Stimulated activated CD8-positive, alpha-beta memory T cell treated with anti-CD3 and anti-CD28 coated beads, Interleukin-4, amount 100 ng/mL, for 4 hours (primary cell): ENCODE results near the gene SLC15A3.
"Not testable (repeated sequence)": the region's sequence is repeated elsewhere in the genome, so short reads cannot be mapped to it uniquely, and the experiment has no call there.

ENCODE experiments used
- DNase-seq, 2 donors: peaks; one replicate each; pipeline ENCODE4 v3.0.0-alpha.2; 2020; ENCODE audit warnings: low read depth in 2 of 2, low spot score in 1 of 2

Gene SLC15A3

GRCh38 chr11:60915248-60915914, 36.6 kb downstream of the SLC15A3 start:
- DNase-seq, result peak; percentile 45 to 64

GRCh38 chr11:60914633-60915247, 37.2 kb downstream of the SLC15A3 start:
- no peak for DNase-seq

GRCh38 chr11:60913793-60914632, 38.0 kb downstream of the SLC15A3 start, which contains the start of gene TMEM109:
TMEM109 (plus strand) TSS chr11:60914158; CDS start chr11:60919694, 5,536 bp downstream.
- DNase-seq, result peak; percentile 72 to 75

GRCh38 chr11:60912851-60913528, 39.0 kb downstream of the SLC15A3 start:
- DNase-seq, result no peak

- no peak for DNase-seq
These were observed 39.6 kb downstream of the SLC15A3 start for GRCh38 chr11:60912223-60912850.

- DNase-seq, result no peak
These were observed 41.1 kb downstream of the SLC15A3 start for GRCh38 chr11:60910711-60911380.

GRCh38 chr11:60910281-60910687, 41.7 kb downstream of the SLC15A3 start:
- DNase-seq, result no peak

- not testable (repeated sequence) for DNase-seq
These were observed 42.2 kb downstream of the SLC15A3 start for GRCh38 chr11:60909680-60910280.

GRCh38 chr11:60908803-60909202, 43.2 kb downstream of the SLC15A3 start:
- DNase-seq, result no peak

GRCh38 chr11:60906132-60906972, 45.6 kb downstream of the SLC15A3 start, which contains the start of gene PRPF19:
PRPF19 (minus strand) TSS chr11:60906585; CDS start chr11:60906382, 203 bp downstream.
- DNase-seq, result peak; percentile 92 to 94

GRCh38 chr11:60905551-60906113, 46.3 kb downstream of the SLC15A3 start:
- no peak for DNase-seq

GRCh38 chr11:60905047-60905446, 46.9 kb downstream of the SLC15A3 start:
- no peak for DNase-seq

GRCh38 chr11:60902625-60903024, 49.4 kb downstream of the SLC15A3 start:
- no peak for DNase-seq

GRCh38 chr11:60900673-60901404, 51.1 kb downstream of the SLC15A3 start:
- DNase-seq, result no peak

- no peak for DNase-seq
These were observed 52.0 kb downstream of the SLC15A3 start for GRCh38 chr11:60899977-60900376.

- DNase-seq, result no peak
These were observed 52.7 kb downstream of the SLC15A3 start for GRCh38 chr11:60899046-60899936.

- DNase-seq, result no peak
These were observed 54.5 kb downstream of the SLC15A3 start for GRCh38 chr11:60897496-60897895.
